IMR-90 (cell line): ENCODE data around the gene FAT1. TPM values are rescaled to one million over a fixed set of nuclear protein-coding genes. Genes with fewer than 3 reads are reported as not detected.

ENCODE experiments used
- ATAC-seq: fragments of 200-7000 bp; cut with Tn5 transposase; 2 replicates; pipeline ENCODE4 v1.9.1; 2020; ENCODE audit warnings: low read depth, mild to moderate bottlenecking, moderate library complexity
- BruUV-seq: library from RNA; stranded (reverse); fragments of 400-500 nt; replicated peaks from 2 replicates; lab custom pipeline; 2021; lab: Mats Ljungman, UMichigan
- CTCF ChIA-PET: fragments of 300-600 bp; formaldehyde crosslinking; extraction: SDS; loops from one replicate; lab custom pipeline; 2021; ENCODE audit warnings: antibody characterized with exemption; lab: Yijun Ruan, JAX
- POLR2A ChIA-PET: fragments of 300-600 bp; sonication (Branson Sonifier 250); formaldehyde crosslinking; loops from one replicate; lab custom pipeline; 2022; ENCODE audit warnings: antibody characterized with exemption; ENCODE audit not compliant: unreplicated experiment; lab: Charles Lee
- DNase-seq: peaks from one replicate; pipeline ENCODE4 v3.0.0; 2013
- H2AFZ ChIP-seq: replicated peaks from 2 replicates; pipeline ENCODE3; 2013; ENCODE audit warnings: low read length, mild to moderate bottlenecking; ENCODE audit not compliant: poor library complexity
- H2AK5ac ChIP-seq: 2 replicates; pipeline ENCODE4 v1.6.1; 2013; ENCODE audit warnings: low read depth, low read length, inconsistent platforms
- H2AK9ac ChIP-seq: replicated peaks from 2 replicates; pipeline ENCODE3; 2013; ENCODE audit warnings: mild to moderate bottlenecking, low read depth, low read length, moderate library complexity; ENCODE audit not compliant: poor library complexity
- H2BK120ac ChIP-seq: 2 replicates; pipeline ENCODE4 v1.6.1; 2013; ENCODE audit warnings: low read depth, low read length, inconsistent platforms
- H2BK15ac ChIP-seq: 3 replicates; pipeline ENCODE4 v1.6.1; 2013; ENCODE audit warnings: low read depth, low read length, inconsistent platforms
- H2BK20ac ChIP-seq: 2 replicates; pipeline ENCODE4 v1.6.1; 2013; ENCODE audit warnings: low read depth, mild to moderate bottlenecking, inconsistent platforms, low read length, moderate library complexity
- H2BK5ac ChIP-seq: 2 replicates; pipeline ENCODE4 v1.6.1; 2013; ENCODE audit warnings: mild to moderate bottlenecking, low read depth, low read length, inconsistent platforms; ENCODE audit not compliant: poor library complexity, severe bottlenecking
- H3K14ac ChIP-seq: replicated peaks from 2 replicates; pipeline ENCODE4 v1.6.1; 2013; ENCODE audit warnings: low read depth, low read length, inconsistent platforms
- H3K18ac ChIP-seq: 2 replicates; pipeline ENCODE4 v1.6.1; 2013; ENCODE audit warnings: low read depth, low read length, control low read depth
- H3K23ac ChIP-seq: 2 replicates; pipeline ENCODE4 v1.6.1; 2013; ENCODE audit warnings: low read depth, low read length, inconsistent platforms
- H3K27ac ChIP-seq: 2 replicates; pipeline ENCODE4 v1.5.1; 2013; ENCODE audit warnings: mild to moderate bottlenecking, control low read depth, low read length; ENCODE audit not compliant: insufficient read depth
- H3K27me3 ChIP-seq: 2 replicates; pipeline ENCODE4 v1.6.1; 2013; ENCODE audit warnings: low read length; ENCODE audit not compliant: control insufficient read depth, insufficient read depth
- H3K36me3 ChIP-seq: 2 replicates; pipeline ENCODE4 v1.6.1; 2013; ENCODE audit warnings: low read length, mixed read lengths; ENCODE audit not compliant: control insufficient read depth, insufficient read depth
- H3K4ac ChIP-seq: 2 replicates; pipeline ENCODE4 v1.6.1; 2013; ENCODE audit warnings: low read depth, low read length, inconsistent platforms
- H3K4me1 ChIP-seq: 2 replicates; pipeline ENCODE4 v1.6.1; 2013; ENCODE audit warnings: low read length, mixed read lengths; ENCODE audit not compliant: control insufficient read depth, insufficient read depth
- H3K4me2 ChIP-seq: 2 replicates; pipeline ENCODE4 v1.6.1; 2013; ENCODE audit warnings: low read depth, mild to moderate bottlenecking, control low read depth, low read length, moderate library complexity
- H3K4me3 ChIP-seq: 2 replicates; pipeline ENCODE4 v1.5.1; 2013; ENCODE audit warnings: low read depth, mild to moderate bottlenecking, control low read depth, low read length, moderate library complexity; ENCODE audit not compliant: insufficient read depth
- H3K56ac ChIP-seq: 2 replicates; pipeline ENCODE4 v1.6.1; 2013; ENCODE audit warnings: low read length, inconsistent platforms; ENCODE audit not compliant: insufficient read depth; ENCODE audit errors: extremely low read depth
- H3K79me1 ChIP-seq, 2 experiments: 2 replicates each; pipeline ENCODE4 v1.6.1; 2013; ENCODE audit warnings: low read length in 2 of 2, inconsistent platforms in 1 of 2, low read depth in 1 of 2
- H3K9ac ChIP-seq: 2 replicates; pipeline ENCODE4 v1.6.1; 2013; ENCODE audit warnings: low read depth, low read length, control low read depth
- H3K9me1 ChIP-seq: 2 replicates; pipeline ENCODE4 v1.6.1; 2013; ENCODE audit warnings: low read length, inconsistent platforms; ENCODE audit not compliant: insufficient read depth
- H3K9me3 ChIP-seq: 2 replicates; pipeline ENCODE4 v1.6.1; 2013; ENCODE audit warnings: low read length; ENCODE audit not compliant: control insufficient read depth, insufficient read depth
- H4K20me1 ChIP-seq: 2 replicates; pipeline ENCODE4 v1.6.1; 2013; ENCODE audit warnings: low read length, inconsistent platforms; ENCODE audit not compliant: insufficient read depth
- H4K5ac ChIP-seq: 2 replicates; pipeline ENCODE4 v1.6.1; 2013; ENCODE audit warnings: mild to moderate bottlenecking, low read depth, low read length, control low read depth
- H4K8ac ChIP-seq, 2 experiments: 2 replicates each; pipeline ENCODE4 v1.6.1; 2013; ENCODE audit warnings: low read depth in 2 of 2, low read length in 2 of 2, control low read depth in 1 of 2, inconsistent platforms in 1 of 2
- H4K91ac ChIP-seq: 2 replicates; pipeline ENCODE4 v1.6.1; 2013; ENCODE audit warnings: low read depth, low read length, inconsistent platforms; ENCODE audit not compliant: insufficient read depth
- BHLHE40 ChIP-seq: fragments of 150-350 bp; IDR thresholded peaks from 2 replicates; pipeline ENCODE4 v1.6.1; 2016; ENCODE audit warnings: mild to moderate bottlenecking, low read depth, low read length
- CTCF ChIP-seq: conservative IDR thresholded peaks from 2 replicates; pipeline ENCODE4 v1.5.1; 2012; ENCODE audit warnings: mild to moderate bottlenecking, low read depth, low read length, improper control_type of control experiment
- RCOR1 ChIP-seq: IDR thresholded peaks from 2 replicates; pipeline ENCODE4 v1.6.1; 2012; ENCODE audit warnings: mild to moderate bottlenecking, low read length, improper control_type of control experiment; ENCODE audit not compliant: insufficient replicate concordance
- USF2 ChIP-seq: fragments of 150-350 bp; IDR thresholded peaks from 2 replicates; pipeline ENCODE4 v1.6.1; 2017; ENCODE audit warnings: mild to moderate bottlenecking, antibody characterized with exemption, low read length, low read depth
- WGBS, 2 experiments: methylation state at CpG; one replicate each; pipeline versions ENCODE4 v1.1.5 to v1.1.7; 2013; ENCODE audit warnings: missing lambda C conversion rate in 2 of 2; ENCODE audit not compliant: insufficient read length in 1 of 2; ENCODE audit errors: extremely low coverage in 2 of 2; 5-methylcytosine and 5-hydroxymethylcytosine counted together
- dilution Hi-C: fragments of 300-500 bp; cut with HindIII; formaldehyde crosslinking; loops from one replicate; pipeline ENCODE4 v1.14.3; 2018; ENCODE audit warnings: low sequenced_read_pairs; ENCODE audit not compliant: unreplicated experiment
- in situ Hi-C: fragments of 300-500 bp; cut with MboI; formaldehyde crosslinking; loops from 3 replicates; pipeline ENCODE4 v1.14.3; 2019; ENCODE audit warnings: low sequenced_read_pairs, inconsistent platforms, mixed read lengths
- intact Hi-C: fragments of 100-400 bp; cut with micrococcal nuclease; formaldehyde crosslinking; loops from 2 replicates; pipeline ENCODE4 v1.10.0; 2022
- polyA plus RNA-seq, 3 experiments: library from polyadenylated mRNA; depleted of rRNA; stranded (reverse); fragments of >200 nt; gene quantifications; 2 replicates each; pipeline ENCODE4 v1.2.3, GENCODE V29; 2012; ENCODE audit warnings: low replicate concordance in 1 of 3
- total RNA-seq: library from RNA; depleted of rRNA; stranded (reverse); fragments of >200 nt; gene quantifications from 2 replicates; pipeline ENCODE4 v1.2.3, GENCODE V29; 2012

FAT1 gene
- total and polyA plus RNA-seq, 2 of the 4 experiments (the other 2 are of a cell fraction) = 156 to 519 TPM

- Histone ChIP-seq H2AK9ac (no peak overlapping the region), H3K4ac (no peak overlapping the region), H3K9ac (no peak overlapping the region), H3K56ac (no peak overlapping the region), H3K18ac (no peak overlapping the region), H2AFZ (no peak overlapping the region), H2BK120ac (no peak overlapping the region), H3K27ac (no peak overlapping the region), H2BK15ac (no peak overlapping the region), H3K79me1 (peaks cover 20 to 62% of the 10 kb centered on the region in 2 experiments), H4K8ac (no peak overlapping the region), H2AK5ac (no peak overlapping the region), H3K9me3 (no peaks in the 10 kb centered on the region), H3K4me3 (no peak overlapping the region), H2BK20ac (no peak overlapping the region), H3K23ac (no peak overlapping the region), H4K91ac (no peak overlapping the region), H3K4me2 (no peak overlapping the region), H3K27me3 (no peaks in the 10 kb centered on the region), H3K4me1 (no peaks in the 10 kb centered on the region), H2BK5ac (no peak overlapping the region), H3K14ac (no peak overlapping the region), H4K20me1 (peaks cover 48% of the 10 kb centered on the region), H3K36me3 (peaks cover 79% of the 10 kb centered on the region), H3K9me1 (peaks cover 4% of the 10 kb centered on the region; the same call in 1 of the 2 replicates), H4K5ac (no peak overlapping the region)
- CTCF ChIA-PET = interaction anchor here (0.9 kb wide), 1 partner anchor 10 kb away, joined by 3 read pairs; no protein-coding TSS in a partner anchor
- intact Hi-C loops (loop anchor here (1.0 kb wide), 1 partner anchor 18 kb away; no protein-coding TSS in a partner anchor), in situ Hi-C loops (no loop called here), dilution Hi-C loops (no loop called here)
- WGBS, 2 experiments = 96% methylated on average over 8 of the region's 23 CpGs; no CpG with 5 or more reads in 1 of the 2 experiments
- no peak for TF ChIP-seq USF2
- TF ChIP-seq RCOR1 = no peak
- no peak for TF ChIP-seq CTCF
- no peak for TF ChIP-seq BHLHE40
- POLR2A ChIA-PET = no interaction called here
- ATAC-seq (no peak), DNase-seq (no peak)
- BruUV-seq = TSS peak; percentile 96
Observed at GRCh38 chr4:186596850-186597390, 126.7 kb downstream of the FAT1 start.
